Astrocyte (in vitro differentiated cells and primary cell): Measurements from ENCODE around the gene ARL15. TPM values are rescaled to one million over a fixed set of nuclear protein-coding genes. Genes with fewer than 3 reads are reported as not detected.
"Not testable (repeated sequence)": the region's sequence is repeated elsewhere in the genome, so short reads cannot be mapped to it uniquely, and the experiment has no call there.

Source experiments
- DNase-seq: peaks from one replicate; pipeline ENCODE4 v3.0.0-alpha.2; 2010; ENCODE audit warnings: low read depth
- FAIRE-seq: peaks from 2 replicates; lab custom pipeline; 2011; peaks lifted over from hg19 to GRCh38; lab: Jason Lieb, UNC
- H2AFZ ChIP-seq: 2 replicates; pipeline ENCODE4 v1.6.0; 2012; ENCODE audit warnings: low read depth, low read length, inconsistent platforms
- H3K27ac ChIP-seq: 2 replicates; pipeline ENCODE4 v1.5.1; 2011; ENCODE audit warnings: low read depth, low read length, inconsistent platforms
- H3K27me3 ChIP-seq: 2 replicates; pipeline ENCODE4 v1.6.0; 2011; ENCODE audit warnings: low read length, inconsistent platforms; ENCODE audit not compliant: insufficient read depth
- H3K36me3 ChIP-seq: 2 replicates; pipeline ENCODE4 v1.5.1; 2011; ENCODE audit warnings: low read length, inconsistent platforms; ENCODE audit not compliant: insufficient read depth
- H3K4me1 ChIP-seq: 2 replicates; pipeline ENCODE4 v1.5.1; 2011; ENCODE audit warnings: low read length, inconsistent platforms; ENCODE audit not compliant: insufficient read depth
- H3K4me2 ChIP-seq: 2 replicates; pipeline ENCODE4 v1.6.0; 2012; ENCODE audit warnings: low read length, inconsistent platforms
- H3K4me3 ChIP-seq: 2 replicates; pipeline ENCODE4 v1.5.1; 2011; ENCODE audit warnings: low read depth, mild to moderate bottlenecking, low read length, inconsistent platforms; ENCODE audit not compliant: insufficient read depth
- H3K79me2 ChIP-seq: 2 replicates; pipeline ENCODE4 v1.6.0; 2012; ENCODE audit warnings: mild to moderate bottlenecking, low read length, inconsistent platforms; ENCODE audit not compliant: insufficient read depth
- H3K9ac ChIP-seq: 2 replicates; pipeline ENCODE4 v1.6.0; 2012; ENCODE audit warnings: mild to moderate bottlenecking, low read length, inconsistent platforms
- H3K9me3 ChIP-seq: 2 replicates; pipeline ENCODE4 v1.5.1; 2012; ENCODE audit warnings: low read depth, mild to moderate bottlenecking, low read length, inconsistent platforms; ENCODE audit not compliant: insufficient read depth
- H4K20me1 ChIP-seq: 2 replicates; pipeline ENCODE4 v1.6.0; 2012; ENCODE audit warnings: low read length, inconsistent platforms; ENCODE audit not compliant: insufficient read depth
- H3K27ac Mint-ChIP-seq: one replicate; pipeline ENCODE4 v1.8.0; 2021; ENCODE audit warnings: mild to moderate bottlenecking, mixed read lengths; ENCODE audit not compliant: unreplicated experiment
- H3K27me3 Mint-ChIP-seq: one replicate; pipeline ENCODE4 v1.8.0; 2021; ENCODE audit warnings: low read depth, mixed read lengths; ENCODE audit not compliant: unreplicated experiment
- H3K36me3 Mint-ChIP-seq: one replicate; pipeline ENCODE4 v1.8.0; 2021; ENCODE audit warnings: low read depth, mixed read lengths; ENCODE audit not compliant: unreplicated experiment
- H3K4me1 Mint-ChIP-seq: one replicate; pipeline ENCODE4 v1.8.0; 2021; ENCODE audit warnings: low read depth, mixed read lengths; ENCODE audit not compliant: unreplicated experiment
- H3K4me3 Mint-ChIP-seq: one replicate; pipeline ENCODE4 v1.8.0; 2021; ENCODE audit warnings: mild to moderate bottlenecking, moderate library complexity, mixed read lengths; ENCODE audit not compliant: unreplicated experiment
- H3K9me3 Mint-ChIP-seq: one replicate; pipeline ENCODE4 v1.8.0; 2021; ENCODE audit warnings: mild to moderate bottlenecking, mixed read lengths; ENCODE audit not compliant: unreplicated experiment
- CTCF ChIP-seq: IDR thresholded peaks from 2 replicates; pipeline ENCODE4 v1.5.1; 2011; ENCODE audit warnings: low read depth, mild to moderate bottlenecking, inconsistent platforms, low read length, moderate library complexity; ENCODE audit not compliant: insufficient read depth
- EZH2 ChIP-seq: IDR thresholded peaks from 2 replicates; pipeline ENCODE4 v1.6.1; 2012; ENCODE audit warnings: mild to moderate bottlenecking, low read length, inconsistent platforms; ENCODE audit not compliant: insufficient read depth
- microRNA-seq: library from miRNA; unstranded; fragments of <30 nt; microRNA quantifications from one replicate; pipeline ENCODE4 v1.2.0, GENCODE V29; 2020
- total RNA-seq: library from RNA; stranded (reverse); gene quantifications from 2 replicates; pipeline ENCODE4 v1.2.1, GENCODE V29; 2021

ARL15 gene
- total RNA-seq, 1 donor from 2014 or later, result 29.1 TPM

- Histone ChIP-seq H3K4me1 (no peaks in the 10 kb centered on the region), H3K4me2 (no peak overlapping the region), H3K79me2 (no peaks in the 10 kb centered on the region), H3K9ac (no peak overlapping the region), H3K27me3 (no peaks in the 10 kb centered on the region), H3K4me3 (no peak overlapping the region), H3K9me3 (no peaks in the 10 kb centered on the region), H3K27ac (no peak overlapping the region), H3K36me3 (no peaks in the 10 kb centered on the region), H2AFZ (no peak overlapping the region), H4K20me1 (no peaks in the 10 kb centered on the region)
- FAIRE-seq (no peak), DNase-seq (no peak)
- Mint-ChIP-seq H3K27me3 (no peaks in the 10 kb centered on the region), H3K36me3 (no peaks in the 10 kb centered on the region), H3K9me3 (peaks cover 17% of the 10 kb centered on the region), H3K4me3 (no peak overlapping the region), H3K4me1 (no peaks in the 10 kb centered on the region), H3K27ac (no peak overlapping the region)
- no peak for TF ChIP-seq CTCF
- no peak for TF ChIP-seq EZH2
These were observed 453.9 kb downstream of the ARL15 start for GRCh38 chr5:53856506-53856905.

GRCh38 chr5:53836851-53837430, 473.4 kb downstream of the ARL15 start:
- H3K27ac Mint-ChIP-seq, H3K9me3 ChIP-seq, H3K4me1 ChIP-seq, H3K36me3 Mint-ChIP-seq, H3K9ac ChIP-seq, H3K4me3 ChIP-seq, H3K79me2 ChIP-seq, H3K27ac ChIP-seq, H3K36me3 ChIP-seq, DNase-seq, H2AFZ ChIP-seq, H3K4me3 Mint-ChIP-seq, H4K20me1 ChIP-seq, H3K4me2 ChIP-seq, H3K27me3 Mint-ChIP-seq, H3K4me1 Mint-ChIP-seq, H3K27me3 ChIP-seq, FAIRE-seq: not testable (repeated sequence)
- H3K9me3 Mint-ChIP-seq, result peaks cover 15% of the 10 kb centered on the region

DNA sequence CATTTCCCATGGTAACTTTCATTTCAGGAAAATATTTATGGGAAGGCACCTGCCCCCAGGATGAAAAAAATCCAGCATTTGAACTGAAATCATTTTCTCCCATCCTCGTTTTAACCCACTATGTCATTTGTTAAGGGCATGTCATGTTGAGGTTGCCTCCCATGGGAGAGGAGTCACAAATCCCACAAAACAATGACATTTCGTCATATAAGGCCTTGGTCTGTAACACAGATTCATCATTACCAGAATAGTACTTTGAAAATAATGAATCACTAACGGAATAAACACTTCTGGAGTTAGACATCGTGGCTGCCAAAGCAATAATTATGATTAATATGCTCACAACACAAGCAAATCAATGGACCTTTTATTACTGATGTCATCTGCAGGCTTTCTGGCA, 475.9 kb downstream of the ARL15 start:
- Histone ChIP-seq H3K79me2 (no peaks in the 10 kb centered on the region), H3K27ac (no peak overlapping the region), H3K4me1 (no peaks in the 10 kb centered on the region), H3K36me3 (no peaks in the 10 kb centered on the region), H3K4me3 (no peak overlapping the region), H3K9me3 (no peaks in the 10 kb centered on the region), H3K9ac (no peak overlapping the region), H2AFZ (no peak overlapping the region), H4K20me1 (no peaks in the 10 kb centered on the region), H3K4me2 (no peak overlapping the region), H3K27me3 (no peaks in the 10 kb centered on the region)
- no peak for FAIRE-seq
- DNase-seq, result no peak
- peaks cover 17% of the 10 kb centered on the region for H3K9me3 Mint-ChIP-seq
- no peak overlapping the region for H3K27ac Mint-ChIP-seq
- no peaks in the 10 kb centered on the region for H3K4me1 Mint-ChIP-seq
- TF ChIP-seq CTCF (no peak), EZH2 (no peak)
- no peaks in the 10 kb centered on the region for H3K27me3 Mint-ChIP-seq
- H3K36me3 Mint-ChIP-seq, result no peaks in the 10 kb centered on the region
- H3K4me3 Mint-ChIP-seq, result no peak overlapping the region

Small RNA genes within 50 kb of the gene (microRNA-seq; reads per million reads assigned to microRNA genes)
- gene MIR4459, result not detected
- not detected for gene MIR581

Other genes starting within 250 kb of the ARL15 start
- gene HSPB3, start 145.1 kb upstream of the ARL15 start, total RNA-seq, result not detected in 2 replicates
- 38.8 and 43.5 TPM in 2 replicates for gene SNX18, start 207.2 kb upstream of the ARL15 start, total RNA-seq